NB4 (cell line): Measurements from ENCODE around the gene NBPF14.
"Not testable (repeated sequence)": the region's sequence is repeated elsewhere in the genome, so short reads cannot be mapped to it uniquely, and the experiment has no call there.

Source experiments
- DNase-seq: peaks from one replicate; pipeline ENCODE4 v3.0.0; 2010; ENCODE audit warnings: low read depth
- H3K4me3 ChIP-seq: one replicate; pipeline ENCODE4 v1.5.1; 2011; ENCODE audit warnings: mild to moderate bottlenecking, low read depth, low read length, moderate library complexity
- MYC ChIP-seq: IDR thresholded peaks from 2 replicates; pipeline ENCODE4 v1.6.1; 2011; ENCODE audit warnings: low read depth, low read length
- POLR2A ChIP-seq: IDR thresholded peaks from 2 replicates; pipeline ENCODE4 v1.6.1; 2011; ENCODE audit warnings: mild to moderate bottlenecking; ENCODE audit not compliant: insufficient read length; ENCODE audit errors: extremely low read depth

NBPF14 gene

GRCh38 chr1:148595911-148596310 is at the start of gene NBPF14:
TSS of gene NBPF14 (minus strand) at chr1:148596011. CDS start at chr1:148595717, 294 bp downstream.
- H3K4me3 ChIP-seq, DNase-seq: not testable (repeated sequence)

GRCh38 chr1:148625451-148625850 is 29.6 kb upstream of the NBPF14 start:
- H3K4me3 ChIP-seq, DNase-seq: not testable (repeated sequence)

GRCh38 chr1:148618216-148618615 is 22.4 kb upstream of the NBPF14 start:
- not testable (repeated sequence) for DNase-seq, H3K4me3 ChIP-seq

- not testable (repeated sequence) for DNase-seq, H3K4me3 ChIP-seq
These were observed 9.5 kb upstream of the NBPF14 start for GRCh38 chr1:148605266-148605665.

- DNase-seq = not testable (repeated sequence)
These were observed 451 bp downstream of the NBPF14 start for GRCh38 chr1:148595360-148595759.

GRCh38 chr1:148591098-148591497 is 4.7 kb downstream of the NBPF14 start:
- not testable (repeated sequence) for DNase-seq, H3K4me3 ChIP-seq

More at GRCh38 chr1:148595360-148595759, 451 bp downstream of the NBPF14 start:
- H3K4me3 ChIP-seq = not testable (repeated sequence)

- not testable (repeated sequence) for H3K4me3 ChIP-seq
- peak; percentile 7 for DNase-seq
These were observed 63.7 kb downstream of the NBPF14 start for GRCh38 chr1:148532158-148532557.

GRCh38 chr1:148529101-148529567 is 66.7 kb downstream of the NBPF14 start:
- H3K4me3 ChIP-seq = not testable (repeated sequence)
- peak; percentile 63 for DNase-seq

GRCh38 chr1:148528591-148528990 is 67.2 kb downstream of the NBPF14 start:
- not testable (repeated sequence) for H3K4me3 ChIP-seq, DNase-seq

- H3K4me3 ChIP-seq, DNase-seq: not testable (repeated sequence)
These were observed 69.2 kb downstream of the NBPF14 start for GRCh38 chr1:148526587-148526986.

GRCh38 chr1:148523205-148524144 is 72.3 kb downstream of the NBPF14 start:
- DNase-seq = not testable (repeated sequence)
- peak overlapping the region; percentile 47 for H3K4me3 ChIP-seq

GRCh38 chr1:148522561-148523204 is 73.1 kb downstream of the NBPF14 start:
- H3K4me3 ChIP-seq = peak overlapping the region; percentile 47
- TF ChIP-seq POLR2A = peak; percentile 96
- TF ChIP-seq MYC = peak; percentile 67
- DNase-seq = peak; percentile 98

- not testable (repeated sequence) for H3K4me3 ChIP-seq
- peak; percentile 91 for DNase-seq
These were observed 73.7 kb downstream of the NBPF14 start for GRCh38 chr1:148522072-148522471.

GRCh38 chr1:148514310-148514709 is 81.5 kb downstream of the NBPF14 start:
- DNase-seq, H3K4me3 ChIP-seq: not testable (repeated sequence)

- peak; percentile 64 for DNase-seq
- H3K4me3 ChIP-seq = not testable (repeated sequence)
These were observed 83.1 kb downstream of the NBPF14 start for GRCh38 chr1:148512571-148513184.

- not testable (repeated sequence) for H3K4me3 ChIP-seq, DNase-seq
These were observed 101.9 kb downstream of the NBPF14 start for GRCh38 chr1:148493933-148494332.

GRCh38 chr1:148483029-148483428 is 112.8 kb downstream of the NBPF14 start, which contains the start of gene PPIAL4G:
TSS of gene PPIAL4G (minus strand) at chr1:148483302. CDS start at chr1:148483252, 50 bp downstream.
- not testable (repeated sequence) for H3K4me3 ChIP-seq, DNase-seq
